Right ventricle myocardium superior (tissue), 1 donor: ENCODE measurements around the gene TGM6. TPM values are rescaled to one million over a fixed set of nuclear protein-coding genes. Genes with fewer than 3 reads are reported as not detected.
"Not testable (repeated sequence)": the region's sequence is repeated elsewhere in the genome, so short reads cannot be mapped to it uniquely, and the experiment has no call there.

Experiments used
- ATAC-seq: fragments of 200-7000 bp; cut with Tn5 transposase; one replicate; pipeline ENCODE4 v1.9.1; 2020; ENCODE audit warnings: mild to moderate bottlenecking; ENCODE audit not compliant: poor library complexity
- DNase-seq: peaks from one replicate; pipeline ENCODE4 v3.0.0-alpha.2; 2020
- intact Hi-C: fragments of 100-400 bp; cut with DNase I; formaldehyde crosslinking; loops from one replicate; pipeline ENCODE4 v1.11.2; 2022
- total RNA-seq: library from RNA; stranded (reverse); fragmentation: NEBNext Ultra II Directional; extraction: Animal tissue kit (Norgen Biotek cat#: 25700); gene quantifications from one replicate; pipeline ENCODE4 v1.2.1, GENCODE V29; 2021
- donor health status: DM: no; HTN: yes; CAD: no; lungs with severe emphysema.

The TGM6 gene
- total RNA-seq, 1 donor from 2014 or later = not detected

- ATAC-seq = no peak
- no peak for DNase-seq
- intact Hi-C loops = no loop called here
Measured at GRCh38 chr20:2394411-2395055, 13.8 kb downstream of the TGM6 start.

DNA sequence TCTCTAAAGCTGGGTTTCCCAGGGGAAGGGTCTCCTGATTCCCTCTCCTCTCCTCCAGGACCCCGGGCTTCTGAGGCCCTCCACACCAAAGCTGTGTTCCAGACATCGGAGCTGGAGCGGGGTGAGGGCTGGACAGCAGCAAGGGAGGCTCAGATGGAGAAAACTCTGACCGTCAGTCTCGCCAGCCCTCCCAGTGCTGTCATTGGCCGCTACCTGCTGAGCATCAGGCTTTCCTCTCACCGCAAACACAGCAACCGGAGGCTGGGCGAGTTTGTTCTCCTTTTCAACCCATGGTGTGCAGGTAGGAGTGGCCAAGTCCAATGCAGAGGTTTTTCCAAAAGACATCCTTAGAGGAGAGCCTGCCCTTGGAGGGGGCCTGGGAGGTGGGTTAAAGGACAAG is 14.4 kb downstream of the TGM6 start:
- intact Hi-C loops = no loop called here
- ATAC-seq (no peak), DNase-seq (no peak)

- intact Hi-C loops = no loop called here
- no peak for ATAC-seq
- DNase-seq = no peak
Measured at GRCh38 chr20:2396241-2396814, 15.6 kb downstream of the TGM6 start.

DNA sequence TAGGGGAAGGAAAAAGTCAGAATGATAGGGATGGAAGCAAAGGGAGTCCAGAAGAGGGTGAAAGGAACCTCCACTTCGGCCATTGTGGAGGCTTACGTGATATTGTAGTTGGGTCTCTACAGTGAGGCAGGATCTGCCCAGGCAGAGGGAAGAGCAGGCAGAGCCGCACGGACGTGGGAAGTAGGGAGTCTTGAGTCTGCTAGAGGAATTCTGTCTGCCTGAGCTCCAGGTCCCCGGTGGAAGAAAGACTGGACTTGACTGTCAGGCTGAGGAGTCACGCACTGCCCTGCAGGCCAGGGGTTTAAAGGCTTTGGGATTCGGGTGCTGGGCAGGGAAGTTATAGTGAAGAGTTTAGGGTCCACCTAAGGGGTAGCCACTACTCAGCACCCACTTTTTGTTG is 16.4 kb downstream of the TGM6 start:
- no peak for DNase-seq
- no peak for ATAC-seq
- intact Hi-C loops = no loop called here

- ATAC-seq (no peak), DNase-seq (no peak)
- intact Hi-C loops = no loop called here
Measured at GRCh38 chr20:2397595-2398145, 17.0 kb downstream of the TGM6 start.

GRCh38 chr20:2398449-2398848 is 17.7 kb downstream of the TGM6 start:
- intact Hi-C loops = no loop called here
- ATAC-seq (no peak), DNase-seq (no peak)

DNA sequence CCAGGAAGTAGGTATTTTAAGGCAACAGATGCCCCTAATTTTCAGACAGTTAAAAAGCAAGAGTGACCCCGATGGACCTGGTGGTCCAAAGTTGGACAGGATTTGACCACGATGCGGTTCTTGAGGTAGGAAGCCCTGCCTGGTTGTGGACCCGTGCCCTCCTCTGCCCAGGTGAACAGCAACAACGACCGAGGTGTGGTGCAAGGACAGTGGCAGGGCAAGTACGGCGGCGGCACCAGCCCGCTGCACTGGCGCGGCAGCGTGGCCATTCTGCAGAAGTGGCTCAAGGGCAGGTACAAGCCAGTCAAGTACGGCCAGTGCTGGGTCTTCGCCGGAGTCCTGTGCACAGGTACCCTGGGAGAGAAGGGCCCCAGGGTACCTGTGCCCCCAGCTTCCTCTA is 18.7 kb downstream of the TGM6 start:
- no peak for ATAC-seq
- intact Hi-C loops = no loop called here
- DNase-seq = no peak

DNA sequence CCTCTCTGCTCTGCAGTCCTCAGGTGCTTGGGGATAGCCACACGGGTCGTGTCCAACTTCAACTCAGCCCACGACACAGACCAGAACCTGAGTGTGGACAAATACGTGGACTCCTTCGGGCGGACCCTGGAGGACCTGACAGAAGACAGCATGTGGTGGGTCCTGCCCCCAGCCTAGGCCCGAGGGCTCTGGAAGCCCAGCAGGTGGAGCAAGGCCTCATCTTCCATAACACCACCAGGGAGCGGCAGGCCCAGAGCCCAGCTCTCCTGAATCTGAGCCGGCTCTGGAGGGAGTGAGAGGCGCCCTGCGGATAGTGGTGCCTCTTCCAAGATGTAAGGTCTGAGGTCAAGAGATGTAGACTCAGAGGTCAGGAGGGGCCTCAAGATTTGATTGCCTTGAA is 19.6 kb downstream of the TGM6 start:
- ATAC-seq (no peak), DNase-seq (no peak)
- intact Hi-C loops = no loop called here

DNA sequence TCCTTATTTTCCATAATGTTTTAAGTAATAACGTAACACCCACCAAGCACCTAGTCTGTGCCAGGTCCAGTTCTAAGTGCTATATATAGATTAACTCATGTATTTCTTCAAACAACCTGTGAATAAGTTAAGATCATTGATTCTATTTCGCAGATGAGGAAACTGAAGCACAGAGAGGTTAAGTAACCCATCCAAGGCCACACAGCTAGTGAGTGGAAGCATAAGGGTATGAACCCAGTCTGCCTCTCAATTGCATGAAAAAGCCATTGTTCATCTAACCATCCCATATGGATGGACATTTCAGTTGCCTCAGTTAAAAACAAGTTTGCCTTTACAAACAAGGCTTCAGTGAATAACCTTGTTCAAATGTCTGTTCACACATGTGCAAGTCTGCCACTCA is 20.8 kb downstream of the TGM6 start:
- ATAC-seq (no peak), DNase-seq (no peak)
- intact Hi-C loops = no loop called here

DNA sequence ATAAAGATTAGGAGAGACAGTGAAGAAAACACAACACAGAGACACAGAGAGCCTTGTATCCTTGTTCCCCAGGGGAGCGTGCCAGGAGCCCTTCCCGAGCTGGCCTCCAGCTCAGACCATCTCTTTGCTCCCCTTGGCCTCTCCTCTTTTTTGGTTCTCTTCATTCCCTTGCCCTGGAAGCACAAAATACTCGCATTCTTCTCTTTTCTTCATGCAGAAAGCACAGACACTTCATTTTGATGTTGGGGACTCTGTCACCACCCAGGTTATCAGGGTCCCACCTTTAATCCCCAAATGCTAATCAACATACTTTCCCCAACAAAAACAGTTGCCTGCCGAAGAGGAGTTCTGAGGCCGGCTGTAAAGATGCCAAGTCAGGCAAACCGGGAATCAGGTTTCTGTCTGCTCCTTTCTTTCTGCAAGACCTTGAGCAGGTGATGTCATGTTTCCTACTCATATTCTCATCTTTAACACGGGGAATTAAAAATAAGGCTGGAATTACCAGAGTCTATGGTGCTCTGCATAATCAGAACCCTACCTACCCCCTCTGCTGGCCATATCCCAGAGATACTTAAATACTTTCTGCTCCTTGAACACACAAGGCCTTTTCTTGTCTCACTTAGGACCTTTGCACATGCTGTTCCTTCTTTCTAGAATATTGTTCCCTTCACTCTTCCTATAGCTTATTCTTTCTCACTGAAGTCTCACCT is 21.7 kb downstream of the TGM6 start:
- no peak for ATAC-seq
- DNase-seq = no peak
- intact Hi-C loops = no loop called here

DNA sequence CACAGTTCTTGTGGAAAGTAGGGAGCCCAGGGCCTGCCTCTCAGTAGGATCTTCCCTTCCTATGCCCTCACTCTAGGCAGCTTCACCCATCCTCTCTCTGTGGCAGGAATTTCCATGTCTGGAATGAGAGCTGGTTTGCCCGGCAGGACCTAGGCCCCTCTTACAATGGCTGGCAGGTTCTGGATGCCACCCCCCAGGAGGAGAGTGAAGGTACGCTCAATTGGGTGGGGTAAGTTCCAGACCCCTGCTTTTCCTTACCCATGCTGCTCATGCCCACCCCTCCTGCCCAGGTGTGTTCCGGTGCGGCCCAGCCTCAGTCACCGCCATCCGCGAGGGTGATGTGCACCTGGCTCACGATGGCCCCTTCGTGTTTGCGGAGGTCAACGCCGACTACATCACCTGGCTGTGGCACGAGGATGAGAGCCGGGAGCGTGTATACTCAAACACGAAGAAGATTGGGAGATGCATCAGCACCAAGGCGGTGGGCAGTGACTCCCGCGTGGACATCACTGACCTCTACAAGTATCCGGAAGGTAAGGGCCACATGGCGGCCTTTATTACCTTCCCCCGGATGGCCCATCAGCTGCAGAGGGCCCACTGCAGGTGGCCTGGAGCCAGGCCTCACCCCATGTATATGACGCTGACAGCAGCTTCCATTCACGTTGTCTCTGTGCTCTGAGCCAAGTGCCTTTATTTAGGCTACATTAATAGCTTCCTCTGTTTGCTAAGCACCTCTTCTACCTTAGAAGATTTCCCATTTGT is 22.8 kb downstream of the TGM6 start:
- DNase-seq (no peak), ATAC-seq (no peak)
- intact Hi-C loops = no loop called here

DNA sequence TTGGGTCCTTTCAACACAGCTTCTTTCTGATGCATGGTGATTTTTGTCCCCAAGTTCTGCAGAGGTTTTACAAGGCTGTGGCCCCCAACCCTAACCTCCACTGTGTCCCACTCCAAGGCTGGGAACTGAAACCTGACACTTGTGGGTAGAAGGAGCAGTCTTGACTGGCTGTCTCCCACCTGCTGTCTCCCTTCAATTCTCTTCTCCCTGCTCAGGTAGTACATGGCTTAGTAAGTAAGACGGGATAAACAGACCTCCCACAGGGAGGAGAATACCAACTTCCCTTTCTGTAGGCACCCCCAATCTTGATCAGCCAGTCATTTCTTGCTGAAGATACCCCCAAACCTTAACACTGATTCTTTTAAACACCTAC is 25.0 kb downstream of the TGM6 start:
- ATAC-seq (no peak), DNase-seq (no peak)
- intact Hi-C loops = no loop called here

- intact Hi-C loops, ATAC-seq, DNase-seq: not testable (repeated sequence)
Measured at GRCh38 chr20:2407355-2407754, 26.7 kb downstream of the TGM6 start.

GRCh38 chr20:2408111-2408510 is 27.4 kb downstream of the TGM6 start:
- DNase-seq (no peak), ATAC-seq (no peak)
- intact Hi-C loops = no loop called here

DNA sequence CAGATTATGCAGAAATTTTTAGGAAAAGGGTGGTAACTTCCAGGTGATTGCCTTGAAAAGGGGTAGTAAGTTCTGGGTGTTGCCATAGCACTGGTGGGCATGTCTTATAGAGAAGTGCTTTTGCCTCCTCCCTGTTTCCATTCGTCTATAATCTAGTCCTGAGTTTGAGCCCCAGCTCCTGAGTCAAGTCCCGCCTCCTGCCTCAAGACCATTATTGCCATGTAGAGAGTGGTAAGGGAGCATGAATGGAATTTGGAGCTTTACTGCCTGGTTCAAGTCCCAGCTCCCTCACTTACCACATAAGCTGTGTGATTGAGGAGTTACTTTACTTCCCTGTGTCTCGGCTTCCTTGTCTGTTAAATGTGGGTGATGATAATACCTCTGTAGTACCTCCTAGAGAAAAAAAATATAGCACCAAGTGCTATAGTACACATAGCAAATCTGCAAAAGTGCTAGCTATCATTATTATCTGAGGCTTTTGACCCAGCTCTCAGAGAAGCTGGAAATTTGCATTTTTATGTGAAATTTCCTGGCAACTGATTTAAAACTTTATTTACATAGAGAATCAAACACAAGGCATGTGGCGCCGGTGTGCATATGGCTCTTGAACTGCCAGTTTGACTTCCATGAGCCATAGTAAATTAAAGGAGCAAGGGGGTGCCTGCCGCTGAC is 36.0 kb downstream of the TGM6 start:
- ATAC-seq (no peak), DNase-seq (no peak)
- intact Hi-C loops = no loop called here

DNA sequence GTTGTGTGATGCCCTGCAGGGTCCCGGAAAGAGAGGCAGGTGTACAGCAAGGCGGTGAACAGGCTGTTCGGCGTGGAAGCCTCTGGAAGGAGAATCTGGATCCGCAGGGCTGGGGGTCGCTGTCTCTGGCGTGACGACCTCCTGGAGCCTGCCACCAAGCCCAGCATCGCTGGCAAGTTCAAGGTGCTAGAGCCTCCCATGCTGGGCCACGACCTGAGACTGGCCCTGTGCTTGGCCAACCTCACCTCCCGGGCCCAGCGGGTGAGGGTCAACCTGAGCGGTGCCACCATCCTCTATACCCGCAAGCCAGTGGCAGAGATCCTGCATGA is 36.5 kb downstream of the TGM6 start:
- ATAC-seq = no peak

DNA sequence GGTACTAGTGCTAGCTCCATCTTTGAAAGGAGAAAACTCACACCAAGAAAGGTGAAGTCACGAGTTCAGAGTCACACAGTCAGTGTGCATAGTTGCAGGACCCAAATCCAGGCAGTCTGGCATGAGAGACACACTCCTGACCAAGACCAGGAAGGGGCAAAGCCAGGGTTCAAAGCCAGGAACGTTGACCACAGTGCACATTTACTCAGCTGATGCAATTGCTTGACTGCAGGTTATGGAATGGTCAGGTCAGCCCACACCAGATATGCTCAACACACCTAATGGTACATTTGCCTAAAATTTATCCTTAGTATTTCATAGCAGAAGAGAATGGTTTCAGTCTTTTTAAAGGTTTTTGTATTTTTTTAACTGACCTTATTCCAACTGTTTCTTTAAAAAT is 37.7 kb downstream of the TGM6 start:
- DNase-seq = no peak
- intact Hi-C loops = no loop called here
- ATAC-seq = no peak

More for the DNA sequence above, 36.5 kb downstream of the TGM6 start:
- no peak for DNase-seq
- intact Hi-C loops = no loop called here

GRCh38 chr20:2420510-2420909 is 39.8 kb downstream of the TGM6 start:
- ATAC-seq = no peak
- intact Hi-C loops = no loop called here
- no peak for DNase-seq

GRCh38 chr20:2421247-2421646 is 40.5 kb downstream of the TGM6 start:
- DNase-seq = no peak
- intact Hi-C loops = no loop called here
- no peak for ATAC-seq
